Fibroblast of peridontal ligament (primary cell): ENCODE results near the gene GATAD2A.
"Not testable (repeated sequence)": the region's sequence is repeated elsewhere in the genome, so short reads cannot be mapped to it uniquely, and the experiment has no call there.

Source experiments
- DNase-seq: peaks from one replicate; pipeline ENCODE4 v3.0.0-alpha.2; 2010; ENCODE audit errors: extremely low read depth

GATAD2A gene

GRCh38 chr19:19464339-19465098, 59.0 kb downstream of the GATAD2A start:
- DNase-seq, result peak; percentile 77

- DNase-seq, result no peak
Measured at GRCh38 chr19:19465436-19466070, 60.1 kb downstream of the GATAD2A start.

- DNase-seq, result no peak
Measured at GRCh38 chr19:19466201-19466600, 60.7 kb downstream of the GATAD2A start.

- DNase-seq, result peak; percentile 37
Measured at GRCh38 chr19:19468424-19469050, 63.1 kb downstream of the GATAD2A start.

- no peak for DNase-seq
Measured at GRCh38 chr19:19470579-19470978, 65.1 kb downstream of the GATAD2A start.

GRCh38 chr19:19471682-19472081, 66.2 kb downstream of the GATAD2A start:
- no peak for DNase-seq

- DNase-seq, result not testable (repeated sequence)
Measured at GRCh38 chr19:19472106-19472505, 66.6 kb downstream of the GATAD2A start.

GRCh38 chr19:19475015-19475765, 69.7 kb downstream of the GATAD2A start:
- DNase-seq, result no peak

- DNase-seq, result peak; percentile 45
Measured at GRCh38 chr19:19475849-19476828, 70.7 kb downstream of the GATAD2A start.

GRCh38 chr19:19477705-19478383, 72.4 kb downstream of the GATAD2A start:
- DNase-seq, result no peak

- DNase-seq, result no peak
Measured at GRCh38 chr19:19480688-19481087, 75.2 kb downstream of the GATAD2A start.

- DNase-seq, result no peak
Measured at GRCh38 chr19:19482809-19483596, 77.5 kb downstream of the GATAD2A start.

- peak; percentile 37 for DNase-seq
Measured at GRCh38 chr19:19485161-19485997, 79.9 kb downstream of the GATAD2A start.

GRCh38 chr19:19485998-19486290, 80.5 kb downstream of the GATAD2A start:
- DNase-seq, result no peak

GRCh38 chr19:19486343-19487076, 81.0 kb downstream of the GATAD2A start:
- no peak for DNase-seq

- no peak for DNase-seq
Measured at GRCh38 chr19:19487077-19487949, 81.8 kb downstream of the GATAD2A start.
